ENCODE measurements around the gene PLCB1.

DNA sequence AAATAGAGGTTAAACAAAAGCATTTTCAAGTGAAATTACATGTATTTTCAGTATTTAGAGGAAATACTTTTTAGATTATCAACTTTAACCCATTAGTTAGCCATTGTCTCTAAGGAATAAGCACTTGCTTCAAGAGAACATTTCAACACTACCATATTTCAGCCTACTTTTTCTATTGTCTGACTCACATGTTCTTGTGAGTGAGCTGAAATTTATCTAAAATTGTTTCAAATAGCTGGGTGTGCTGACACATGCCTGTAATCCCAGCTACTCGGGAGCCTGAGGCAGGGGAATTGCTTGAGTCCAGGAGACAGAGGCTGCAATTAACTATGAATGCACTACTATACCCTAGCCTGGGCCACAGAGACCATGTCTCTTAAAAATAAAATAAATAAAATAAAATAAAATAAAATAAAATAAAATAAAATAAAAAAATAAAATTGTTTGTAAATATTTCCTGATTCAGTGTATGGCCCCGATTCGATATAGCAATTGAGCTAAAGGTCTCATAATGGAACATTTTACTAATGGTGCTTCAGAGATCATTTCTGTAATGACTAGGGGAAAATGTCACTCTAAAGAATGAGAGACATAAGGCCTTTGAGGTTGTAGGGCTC lies 612.3 kb downstream of the PLCB1 start:
- no peak for TF ChIP-seq POLR2AphosphoS5 (IDR thresholded peaks at IDR 0.05; ENCODE audit: low read depth, low read length)
- TF ChIP-seq POLR2A (IDR thresholded peaks at IDR 0.05; ENCODE audit: low read depth, low read length), result no peak
